HG02884 (cell line): Measurements from ENCODE around the gene SNUPN.

Experiments
- ATAC-seq: cut with Tn5 transposase; IDR thresholded peaks from one replicate; pipeline ENCODE4 v1.9.1; 2021; ENCODE audit warnings: mild to moderate bottlenecking, moderate library complexity; ENCODE audit not compliant: unreplicated experiment

SNUPN gene

DNA sequence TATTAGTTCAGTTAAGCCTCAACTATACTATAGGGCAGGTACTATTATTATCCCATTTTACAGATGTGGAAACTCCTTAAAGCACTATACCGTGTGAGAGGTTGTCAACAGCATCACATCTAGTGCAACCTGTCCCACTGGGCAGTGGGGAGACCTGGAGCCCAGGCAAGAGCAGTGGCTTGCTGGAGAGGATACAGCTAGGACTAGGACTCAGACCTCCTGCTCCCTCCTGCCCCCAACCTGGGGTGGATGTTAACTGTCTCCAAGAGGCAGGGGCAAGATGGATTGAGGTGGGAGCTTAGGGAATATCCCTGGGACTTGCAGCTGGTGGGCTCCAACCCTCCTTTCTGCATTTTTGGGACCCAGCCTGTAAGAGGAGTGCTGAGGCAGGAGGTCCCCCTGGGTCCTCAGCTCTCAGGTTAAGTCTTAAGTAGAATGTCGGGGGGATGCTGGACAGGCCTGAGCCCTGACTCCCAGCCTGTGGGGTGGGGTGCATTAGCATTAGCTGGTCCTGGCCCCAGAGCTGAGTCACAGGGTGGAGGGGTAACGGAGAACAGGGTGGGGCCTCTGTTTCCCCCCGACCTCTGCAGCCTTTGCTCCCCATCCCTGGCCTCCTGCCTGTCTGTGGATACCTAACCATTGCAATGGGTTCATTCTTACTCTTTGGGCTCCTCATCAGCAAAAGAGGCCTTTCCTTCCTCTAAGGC, 28.8 kb upstream of the SNUPN start:
- no peak for ATAC-seq

DNA sequence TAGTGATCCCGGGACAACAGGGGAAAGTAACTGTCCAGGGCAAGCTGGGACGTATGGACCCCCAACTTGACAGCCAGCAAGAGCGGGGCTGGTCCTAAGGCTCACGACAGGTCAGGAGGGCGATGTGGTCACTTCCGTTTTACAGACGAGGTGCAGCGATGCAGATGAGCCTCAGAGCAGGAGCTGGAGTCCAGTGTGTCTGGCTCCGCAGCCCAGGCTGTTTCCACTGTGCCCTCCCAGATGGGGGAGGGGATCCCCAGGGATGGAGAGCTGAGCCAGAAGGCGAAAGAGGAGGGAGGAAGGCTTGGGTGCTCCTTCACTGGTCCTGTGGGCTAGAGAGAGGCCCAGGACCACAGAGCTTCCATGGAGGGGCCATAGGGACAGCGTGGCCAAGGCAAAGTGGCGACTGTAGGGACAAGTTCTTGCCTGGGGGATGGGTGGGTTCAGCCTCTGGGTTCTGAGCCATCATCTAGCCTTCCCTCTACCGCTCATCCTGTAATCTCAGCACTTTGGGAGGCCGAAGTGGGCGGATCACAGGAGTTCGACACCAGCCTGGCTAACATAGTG, 27.9 kb upstream of the SNUPN start:
- no peak for ATAC-seq

DNA sequence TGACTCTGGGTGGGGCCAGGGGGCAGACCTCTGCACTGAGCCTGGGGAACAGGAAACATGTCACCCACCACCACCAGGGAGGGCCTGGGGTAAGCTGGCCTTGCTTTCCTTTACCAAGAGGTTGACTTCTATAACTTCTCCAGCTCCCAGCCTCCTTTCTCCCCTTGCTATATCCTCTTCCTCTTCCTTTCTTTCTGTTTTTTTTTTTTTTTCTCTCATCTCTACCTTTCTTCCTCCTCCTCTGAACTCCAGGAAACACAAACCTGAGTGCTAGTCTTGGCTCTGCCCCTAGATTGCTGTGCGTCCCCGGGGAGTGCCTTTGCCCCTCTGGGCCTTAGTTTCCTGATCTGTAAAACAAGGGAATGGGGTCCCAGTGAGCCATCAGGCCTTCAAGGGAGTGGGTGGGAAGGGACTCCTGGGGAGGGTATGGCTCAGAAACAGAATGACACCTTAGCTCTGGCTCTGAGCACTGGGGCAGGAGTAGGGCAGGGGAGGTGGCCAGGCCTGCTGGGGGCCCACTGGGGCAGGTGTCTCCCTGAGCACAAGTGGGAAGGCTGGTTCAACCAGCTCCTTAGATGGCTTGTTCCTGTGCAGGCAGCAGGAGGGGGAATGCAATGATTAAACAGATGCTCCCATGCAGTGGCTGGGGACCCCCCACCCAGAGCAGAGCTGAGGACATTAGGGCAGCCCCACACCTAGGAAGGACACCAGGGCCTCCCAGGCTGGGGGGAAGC, 26.5 kb upstream of the SNUPN start:
- no peak for ATAC-seq

DNA sequence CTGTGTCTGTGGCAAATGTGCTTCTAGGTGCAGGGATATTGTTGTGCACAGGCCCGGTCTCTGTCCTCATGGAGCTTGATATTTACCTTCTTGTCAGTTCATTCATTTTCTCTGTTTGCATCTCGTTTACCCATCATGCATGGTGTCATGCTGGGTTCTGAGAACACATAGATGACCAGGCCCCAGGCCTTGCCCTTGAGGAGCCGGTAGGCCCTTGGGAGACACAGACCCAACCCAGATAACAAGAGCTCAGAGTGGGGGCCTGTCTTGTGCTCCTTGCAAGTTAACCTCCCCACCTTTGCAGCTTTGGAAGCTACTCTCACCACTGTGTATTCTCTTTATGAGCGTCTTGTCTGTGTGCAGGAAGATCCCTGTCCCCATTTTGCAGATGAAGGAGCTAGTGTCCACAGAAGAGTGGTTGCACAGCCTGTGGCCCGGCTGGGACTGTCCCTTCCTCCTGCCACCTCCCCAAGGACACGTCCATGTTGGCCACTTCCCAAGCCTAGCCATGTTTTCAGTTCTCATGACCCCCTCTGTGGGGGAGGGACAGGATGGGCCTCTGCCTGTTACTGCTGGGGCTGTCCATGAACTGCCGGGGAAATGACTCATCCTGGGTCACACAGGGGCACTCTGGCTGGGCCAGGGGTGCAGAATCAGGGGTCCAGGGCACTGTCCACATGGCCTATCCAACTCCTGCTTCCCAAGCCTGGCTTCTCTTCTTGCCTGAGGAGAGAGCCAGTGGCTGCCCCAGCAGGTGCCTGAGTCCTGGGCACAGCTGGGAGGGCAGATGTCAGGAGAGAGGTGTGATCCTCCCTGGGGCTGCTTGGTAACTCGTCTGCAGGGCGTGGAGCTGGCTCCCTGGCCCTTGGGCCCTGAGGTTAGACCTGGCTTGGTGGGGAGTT, 25.6 kb upstream of the SNUPN start:
- ATAC-seq: no peak

DNA sequence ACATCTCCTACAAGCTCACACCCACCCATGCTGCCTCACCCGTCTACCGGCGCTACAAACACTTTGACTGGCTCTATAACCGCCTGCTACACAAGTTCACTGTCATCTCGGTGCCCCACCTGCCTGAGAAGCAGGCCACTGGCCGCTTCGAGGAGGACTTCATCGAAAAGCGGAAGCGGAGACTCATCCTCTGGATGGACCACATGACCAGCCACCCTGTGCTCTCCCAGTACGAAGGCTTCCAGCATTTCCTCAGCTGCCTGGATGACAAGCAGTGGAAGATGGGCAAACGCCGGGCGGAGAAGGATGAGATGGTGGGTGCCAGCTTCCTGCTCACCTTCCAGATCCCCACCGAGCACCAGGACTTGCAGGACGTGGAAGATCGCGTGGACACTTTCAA, 24.3 kb upstream of the SNUPN start:
- ATAC-seq: no peak

DNA sequence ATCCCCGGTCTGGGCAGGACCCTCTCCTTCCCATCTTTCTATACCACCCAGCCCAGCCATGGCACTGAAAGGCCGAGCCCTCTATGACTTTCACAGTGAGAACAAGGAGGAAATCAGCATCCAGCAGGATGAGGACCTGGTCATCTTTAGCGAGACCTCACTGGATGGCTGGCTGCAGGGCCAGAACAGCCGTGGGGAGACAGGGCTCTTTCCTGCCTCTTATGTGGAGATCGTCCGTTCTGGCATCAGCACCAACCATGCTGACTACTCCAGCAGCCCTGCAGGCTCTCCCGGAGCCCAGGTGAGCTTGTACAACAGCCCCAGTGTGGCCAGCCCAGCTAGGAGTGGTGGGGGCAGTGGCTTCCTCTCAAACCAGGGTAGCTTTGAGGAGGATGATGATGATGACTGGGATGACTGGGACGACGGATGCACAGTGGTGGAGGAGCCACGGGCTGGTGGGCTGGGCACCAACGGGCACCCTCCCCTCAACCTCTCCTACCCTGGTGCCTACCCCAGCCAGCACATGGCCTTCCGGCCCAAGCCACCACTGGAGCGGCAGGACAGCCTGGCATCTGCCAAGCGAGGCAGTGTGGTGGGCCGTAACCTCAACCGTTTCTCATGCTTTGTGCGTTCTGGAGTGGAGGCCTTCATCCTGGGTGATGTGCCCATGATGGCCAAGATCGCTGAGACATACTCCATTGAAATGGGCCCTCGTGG, 23.7 kb upstream of the SNUPN start:
- no peak for ATAC-seq

DNA sequence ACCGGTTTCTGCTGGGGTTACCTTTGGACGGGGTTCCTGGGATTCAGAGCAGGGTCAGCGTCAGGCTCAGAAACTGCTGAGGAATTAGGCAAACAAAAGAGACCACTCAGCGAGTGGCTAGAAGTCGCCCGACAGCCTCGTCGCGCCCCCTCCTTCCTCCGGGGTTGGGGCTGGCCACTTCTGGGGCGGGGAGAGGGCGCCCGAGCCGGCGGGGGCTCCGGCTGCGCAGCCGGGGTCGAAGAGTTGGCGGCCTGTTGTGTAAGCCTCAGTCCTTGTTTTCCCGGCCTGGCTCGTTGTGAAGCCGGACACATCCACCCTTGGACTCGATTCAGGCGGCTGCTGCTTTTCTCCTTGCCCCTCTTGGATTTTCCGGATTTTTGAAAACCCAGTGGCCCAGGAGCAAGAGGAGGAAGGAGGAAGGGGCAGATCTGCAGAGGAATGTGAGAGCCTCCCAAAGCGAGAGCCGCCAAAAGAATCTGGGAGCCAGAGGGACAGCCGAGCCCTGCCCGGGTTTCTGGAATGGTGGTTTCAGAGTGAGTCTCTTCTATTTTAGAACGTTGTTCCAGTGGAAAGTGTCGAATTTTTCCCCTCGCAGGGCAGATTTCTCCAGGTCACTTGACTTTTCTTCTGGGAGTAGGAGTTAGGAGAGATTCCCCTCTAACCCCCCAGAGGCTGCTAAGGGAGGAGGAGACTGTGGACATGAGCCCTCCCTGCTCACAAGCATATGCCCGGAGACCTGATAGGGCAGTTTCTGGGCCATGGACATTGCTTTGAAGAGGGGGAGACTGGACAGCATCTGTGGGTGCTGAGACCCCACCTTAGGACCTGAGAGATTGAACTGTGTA, 22.9 kb upstream of the SNUPN start:
- ATAC-seq: no peak

DNA sequence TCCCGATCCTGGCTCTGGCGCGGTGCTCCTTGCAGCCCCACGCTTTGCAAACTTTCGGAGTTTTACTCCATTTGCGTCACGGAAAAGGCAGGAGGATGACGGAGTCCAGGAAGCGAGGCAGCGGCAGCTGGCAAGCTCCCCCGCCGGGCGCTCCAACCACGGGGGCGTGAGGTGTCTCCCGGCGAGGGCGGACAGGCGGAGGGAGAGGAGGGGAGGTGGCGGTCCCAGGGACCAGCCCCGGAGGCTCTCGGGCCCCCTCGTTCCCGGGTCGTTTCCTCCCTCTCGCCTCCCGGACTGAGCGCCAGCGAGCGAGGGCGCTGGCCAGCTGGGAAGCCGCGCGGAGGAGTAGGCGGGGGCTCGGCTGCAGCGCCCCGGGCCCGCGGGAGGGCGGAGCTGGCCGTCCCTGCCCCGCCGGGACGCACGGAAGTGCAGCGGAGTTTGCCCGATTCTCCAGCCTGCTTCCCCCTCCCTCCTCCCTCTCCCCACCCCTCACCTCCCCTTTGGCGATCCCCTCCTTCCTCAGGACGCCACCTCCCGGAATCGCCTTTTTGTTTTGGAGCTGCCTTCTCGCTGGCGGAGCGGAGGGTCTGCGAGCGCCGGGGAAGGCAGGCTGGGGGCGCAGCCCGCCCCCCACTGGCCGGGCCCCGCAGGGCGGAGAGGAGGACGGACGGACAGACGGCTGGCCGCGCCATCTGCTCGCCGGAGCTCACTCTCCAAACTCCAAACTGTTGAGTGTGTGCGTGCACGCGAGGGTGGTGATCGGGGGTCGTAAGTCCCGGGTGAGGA, 22.0 kb upstream of the SNUPN start, which contains the start of gene SNX33:
SNX33 (plus strand) TSS at position 543 of the 786 bp plus-strand sequence. CDS start 1,191 bp downstream, outside the sequence.
- ATAC-seq: no peak

DNA sequence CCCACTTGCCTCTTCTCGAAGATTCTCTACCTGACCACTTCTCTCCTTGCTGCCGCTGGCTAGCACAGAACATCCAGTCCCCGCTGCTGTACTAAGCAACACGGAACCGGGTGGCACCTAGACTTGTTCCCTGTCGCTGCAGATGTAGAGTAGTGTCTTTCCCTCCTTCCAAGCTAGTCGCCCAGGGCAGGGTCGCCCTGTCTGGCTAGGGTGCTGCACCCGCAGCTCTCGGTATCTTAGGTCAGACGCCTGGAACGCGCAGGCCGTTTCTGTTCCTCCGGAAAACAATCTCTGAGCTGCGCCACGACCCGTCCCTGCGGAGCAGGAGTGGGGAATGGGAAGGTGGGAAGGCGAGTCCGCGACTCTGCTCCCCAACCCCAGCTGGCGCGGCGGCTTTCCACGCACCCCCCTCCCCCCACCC, 21.4 kb upstream of the SNUPN start:
- ATAC-seq: no peak

DNA sequence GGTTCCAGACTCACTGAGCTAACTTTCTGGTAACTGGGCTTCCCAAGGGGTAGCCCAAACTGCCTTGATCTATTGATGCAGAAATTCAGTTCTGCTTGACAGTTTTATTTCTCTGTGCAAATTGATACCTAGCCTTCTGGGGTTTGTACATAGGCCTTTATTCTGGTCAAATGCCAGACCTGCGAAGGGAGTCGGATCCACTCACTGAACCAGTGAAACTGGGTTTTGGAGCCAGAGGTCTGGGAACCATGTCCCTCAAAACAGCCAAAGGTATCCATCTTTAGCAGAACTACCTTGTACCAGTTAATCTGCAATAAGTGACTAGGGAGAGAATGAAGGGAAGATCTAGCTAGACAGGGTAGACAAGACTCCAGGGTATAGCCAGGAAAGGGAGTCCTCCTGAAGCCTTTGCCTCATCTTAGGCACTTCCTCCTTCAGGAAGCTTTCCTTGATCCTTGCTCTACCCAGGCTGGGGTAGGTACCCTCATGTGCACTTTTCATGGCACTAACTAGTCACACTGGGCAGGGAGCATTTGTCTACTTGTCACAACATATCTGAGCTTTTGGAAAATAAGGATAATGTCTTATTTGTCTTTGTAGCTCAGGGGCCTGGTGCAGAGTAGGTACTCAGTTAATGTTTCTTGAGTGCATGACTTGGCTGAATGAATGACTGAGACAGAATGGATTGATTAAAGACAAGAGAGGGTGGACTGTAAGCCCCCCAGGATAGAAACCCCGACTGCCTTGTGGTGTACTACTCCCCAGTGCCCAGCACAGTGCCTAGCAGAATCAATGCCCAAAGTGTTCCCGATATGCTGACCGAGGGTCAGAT, 20.8 kb upstream of the SNUPN start:
- no peak for ATAC-seq

DNA sequence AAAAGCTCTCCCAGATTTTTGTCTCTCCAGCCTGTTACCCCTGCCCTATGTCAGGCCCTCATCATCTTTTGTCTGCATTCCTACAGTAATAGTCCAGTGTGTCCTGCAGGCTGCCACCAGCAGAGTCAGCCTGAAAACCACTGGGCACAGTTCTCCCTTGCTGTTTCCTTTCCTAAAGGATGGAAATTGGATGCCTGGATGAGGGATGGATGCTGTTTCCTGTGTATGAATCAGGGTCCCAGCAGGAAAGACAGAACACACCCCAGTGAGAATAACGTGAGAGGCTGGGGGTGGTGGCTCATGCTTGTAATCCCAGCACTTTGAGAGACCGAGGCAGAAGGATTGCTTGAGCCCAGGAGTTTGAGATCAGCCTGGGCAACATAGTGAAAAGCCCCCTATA, 18.9 kb upstream of the SNUPN start:
- no peak for ATAC-seq

DNA sequence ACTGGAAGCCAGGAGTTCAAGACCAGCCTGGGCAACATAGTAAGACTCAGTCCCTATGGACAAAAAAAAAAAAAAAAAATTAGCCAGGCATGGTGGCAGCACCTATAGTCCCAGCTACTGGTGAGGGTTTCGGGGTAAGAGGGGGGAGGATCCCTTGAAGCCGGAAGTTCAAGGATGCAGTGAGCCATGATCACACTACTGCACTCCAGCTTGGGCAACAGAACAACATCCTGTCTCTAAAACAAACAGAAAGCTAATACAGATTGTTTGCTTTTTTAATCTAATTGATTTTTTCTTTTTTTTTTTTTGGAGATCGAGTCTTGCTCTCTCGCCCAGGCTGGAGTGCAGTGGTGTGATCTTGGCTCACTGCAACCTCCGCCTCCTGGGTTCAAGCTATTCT, 16.1 kb upstream of the SNUPN start:
- no peak for ATAC-seq

DNA sequence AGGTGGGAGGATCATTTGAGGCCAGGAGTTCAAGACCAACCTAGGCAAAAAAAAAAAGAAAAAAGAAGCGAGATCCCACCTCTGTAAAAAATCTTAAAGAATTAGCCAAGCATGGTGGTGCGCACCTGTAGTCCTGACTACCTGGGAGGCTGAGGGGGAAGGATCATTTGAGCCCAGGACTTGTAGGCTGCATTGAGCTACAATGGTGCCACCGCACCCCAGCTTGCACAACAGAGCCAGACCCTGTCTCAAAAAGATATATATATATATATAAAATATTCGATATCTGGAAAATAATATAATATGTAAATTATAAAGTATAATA, 15.6 kb upstream of the SNUPN start:
- ATAC-seq: no peak

DNA sequence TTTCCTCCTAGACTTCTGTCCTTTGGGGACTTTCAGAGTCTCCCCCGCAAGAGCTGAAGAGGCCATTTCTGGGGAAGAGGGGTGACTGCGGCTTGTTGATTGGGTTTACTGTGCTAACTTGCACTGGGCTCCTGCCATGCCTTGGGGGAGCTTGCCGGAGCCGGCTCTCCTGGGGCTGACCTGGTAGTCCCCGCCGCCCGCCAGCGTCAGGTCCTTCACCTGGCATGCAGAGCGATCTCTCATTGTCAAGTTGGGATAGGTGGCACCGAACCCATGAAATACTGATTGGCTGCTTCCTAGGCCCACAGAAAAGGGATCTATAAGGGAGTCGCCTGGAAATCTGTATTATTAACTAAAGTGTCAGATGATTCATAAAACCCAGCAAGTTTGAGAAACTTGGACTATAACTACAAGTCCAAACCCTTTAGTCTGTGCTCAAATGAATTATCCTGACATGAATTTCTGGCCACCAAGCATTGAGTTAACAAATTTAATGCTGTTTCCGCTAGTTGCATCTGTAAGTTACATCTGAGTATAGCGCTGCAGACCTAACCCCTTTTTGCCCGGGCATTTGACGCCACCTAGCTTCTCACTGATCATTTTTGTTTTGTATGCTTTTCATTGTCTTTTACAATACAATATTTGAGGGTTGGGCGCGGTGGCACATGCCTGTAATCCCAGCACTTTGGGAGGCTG, 15.1 kb upstream of the SNUPN start:
- ATAC-seq: peak; percentile 23

DNA sequence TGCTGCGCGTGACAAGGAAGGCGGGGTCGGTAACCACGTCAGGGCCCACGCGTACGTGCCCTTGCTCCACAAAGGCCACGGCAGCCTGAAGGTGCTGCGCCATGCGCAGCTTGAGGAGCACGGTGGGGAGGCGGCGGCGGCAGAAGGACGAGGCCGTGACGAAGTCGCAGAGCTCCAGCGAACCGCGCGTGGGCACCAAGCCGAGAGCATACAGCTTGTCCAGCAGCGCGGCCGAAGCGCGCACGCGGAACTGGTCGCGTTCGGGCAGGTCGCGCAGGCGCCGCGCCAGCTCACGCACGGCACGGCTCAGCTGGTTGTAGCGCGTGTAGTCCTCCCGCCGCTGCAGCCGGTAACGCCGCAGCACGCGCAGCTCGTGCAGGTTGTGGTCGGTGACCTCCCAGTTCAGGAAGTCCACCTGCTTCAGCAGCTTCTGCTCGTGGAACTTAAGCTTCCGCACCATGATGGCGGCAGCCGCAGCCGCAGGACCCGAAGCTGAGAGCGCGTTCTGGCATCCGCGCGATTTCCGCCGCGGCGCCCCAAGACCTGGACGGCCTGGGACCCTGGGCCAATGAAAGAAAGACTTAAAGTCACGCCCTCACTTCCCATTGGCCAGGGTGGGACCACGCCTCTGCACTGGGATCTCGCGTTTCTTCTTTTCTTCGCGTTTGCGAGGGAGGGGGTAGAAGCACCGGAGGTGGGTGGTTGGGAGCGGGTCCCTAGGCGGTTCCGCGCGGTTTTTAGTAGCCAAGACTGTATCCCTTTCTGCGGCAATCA, 14.4 kb upstream of the SNUPN start, which contains the start of gene IMP3:
IMP3 (minus strand) TSS at position 516 of the 774 bp plus-strand sequence; CDS start at position 460, 56 bp downstream.
- ATAC-seq: peak; percentile 85

DNA sequence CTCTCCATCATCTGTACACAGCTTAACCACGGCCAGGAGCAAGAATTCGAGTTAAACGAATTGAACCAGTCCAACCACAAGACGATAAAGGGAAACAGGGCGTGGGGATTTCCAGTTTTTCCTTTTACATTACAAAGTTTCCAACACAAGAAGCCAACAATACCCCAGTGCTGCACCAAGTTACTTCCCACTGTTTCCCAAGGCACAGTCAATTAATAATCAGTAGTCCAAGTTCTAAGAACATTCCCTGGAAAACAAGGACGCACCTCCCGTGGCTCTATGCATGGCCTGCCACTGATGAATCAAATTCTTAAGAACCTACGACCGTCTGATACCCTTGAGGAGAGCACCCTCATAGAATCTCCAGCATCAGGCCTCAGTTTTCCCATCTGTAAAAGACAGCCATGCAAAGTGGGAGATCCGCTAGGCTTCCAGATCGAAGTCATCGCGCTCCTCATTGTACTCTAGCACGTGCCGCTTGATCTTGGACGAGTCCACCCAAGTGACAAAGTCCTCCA, 13.7 kb upstream of the SNUPN start:
- no peak for ATAC-seq
